Tibial nerve (tissue), 4 donors: Measurements from ENCODE around the gene MBTD1.

Source experiments
- EP300 ChIP-seq, 2 donors: sonication (generic); formaldehyde crosslinking; IDR thresholded peaks; one replicate each; pipeline ENCODE4 v1.6.1; 2017; ENCODE audit warnings: antibody characterized with exemption in 2 of 2, mild to moderate bottlenecking in 1 of 2
- POLR2A ChIP-seq, 2 donors: fragments of 450-650 bp; IDR thresholded peaks; one replicate each; pipeline ENCODE4 v1.6.1; 2017; ENCODE audit warnings: antibody characterized with exemption in 2 of 2, mild to moderate bottlenecking in 2 of 2, moderate library complexity in 2 of 2
- TF ChIP-seq, protein P1 (sequence below), 5 experiments: fragments of 200-600 bp in 3 of 5; fragments of 450-650 bp in 2 of 5; sonication (generic) in 3 of 5; IDR thresholded peaks; one replicate each; pipeline ENCODE4 v1.5.1; 2016 to 2019; ENCODE audit warnings: antibody characterized with exemption in 5 of 5, mild to moderate bottlenecking in 3 of 5, moderate library complexity in 2 of 5

DNA sequence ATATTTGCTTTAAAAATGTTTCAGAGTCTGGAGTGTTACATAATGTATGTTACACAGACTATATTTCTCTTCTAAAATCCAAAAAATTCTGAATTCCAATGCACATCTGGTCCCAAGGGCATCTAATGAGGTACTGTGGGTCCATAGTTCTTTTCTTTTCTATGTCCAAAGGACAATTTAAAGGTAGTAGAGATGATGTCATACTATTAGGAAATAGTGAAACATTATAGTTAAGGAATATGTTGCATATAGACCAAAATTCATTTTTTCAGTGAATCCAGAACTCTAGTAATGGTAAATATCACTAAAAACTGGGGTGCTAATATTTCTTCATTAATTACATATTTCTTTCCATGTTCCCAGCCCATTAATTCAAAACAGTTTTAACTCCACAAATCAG, 70.7 kb downstream of the MBTD1 start:
- TF ChIP-seq, protein P1, sequence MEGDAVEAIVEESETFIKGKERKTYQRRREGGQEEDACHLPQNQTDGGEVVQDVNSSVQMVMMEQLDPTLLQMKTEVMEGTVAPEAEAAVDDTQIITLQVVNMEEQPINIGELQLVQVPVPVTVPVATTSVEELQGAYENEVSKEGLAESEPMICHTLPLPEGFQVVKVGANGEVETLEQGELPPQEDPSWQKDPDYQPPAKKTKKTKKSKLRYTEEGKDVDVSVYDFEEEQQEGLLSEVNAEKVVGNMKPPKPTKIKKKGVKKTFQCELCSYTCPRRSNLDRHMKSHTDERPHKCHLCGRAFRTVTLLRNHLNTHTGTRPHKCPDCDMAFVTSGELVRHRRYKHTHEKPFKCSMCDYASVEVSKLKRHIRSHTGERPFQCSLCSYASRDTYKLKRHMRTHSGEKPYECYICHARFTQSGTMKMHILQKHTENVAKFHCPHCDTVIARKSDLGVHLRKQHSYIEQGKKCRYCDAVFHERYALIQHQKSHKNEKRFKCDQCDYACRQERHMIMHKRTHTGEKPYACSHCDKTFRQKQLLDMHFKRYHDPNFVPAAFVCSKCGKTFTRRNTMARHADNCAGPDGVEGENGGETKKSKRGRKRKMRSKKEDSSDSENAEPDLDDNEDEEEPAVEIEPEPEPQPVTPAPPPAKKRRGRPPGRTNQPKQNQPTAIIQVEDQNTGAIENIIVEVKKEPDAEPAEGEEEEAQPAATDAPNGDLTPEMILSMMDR (IDR thresholded peaks at IDR 0.05) = no peak
- TF ChIP-seq POLR2A (IDR thresholded peaks at IDR 0.05) (no peak), EP300 (IDR thresholded peaks at IDR 0.05) (no peak)
